Activated naive CD8-positive, alpha-beta T cell treated with anti-CD3 and anti-CD28 coated beads, Interleukin-2, amount 50 U/mL, for 24 hours (primary cell): ENCODE measurements around the gene SMG1.
"Not testable (repeated sequence)": the region's sequence is repeated elsewhere in the genome, so short reads cannot be mapped to it uniquely, and the experiment has no call there.

ENCODE experiments used
- ATAC-seq: fragments of 150-1000 bp; cut with Tn5 transposase; one replicate; pipeline ENCODE4 v1.10.0; 2021
- DNase-seq: peaks from one replicate; pipeline ENCODE4 v3.0.0; 2021
- H3K27ac Mint-ChIP-seq: one replicate; pipeline ENCODE4 v1.8.0; 2021; ENCODE audit warnings: mild to moderate bottlenecking, mixed read lengths
- H3K27me3 Mint-ChIP-seq: one replicate; pipeline ENCODE4 v1.8.0; 2021; ENCODE audit warnings: mixed read lengths
- H3K36me3 Mint-ChIP-seq: one replicate; pipeline ENCODE4 v1.8.0; 2021; ENCODE audit warnings: low read depth, mixed read lengths
- H3K4me1 Mint-ChIP-seq: one replicate; pipeline ENCODE4 v1.8.0; 2021; ENCODE audit warnings: mixed read lengths
- H3K4me3 Mint-ChIP-seq: one replicate; pipeline ENCODE4 v1.8.0; 2021; ENCODE audit warnings: mild to moderate bottlenecking, moderate library complexity, mixed read lengths
- H3K9me3 Mint-ChIP-seq: one replicate; pipeline ENCODE4 v1.8.0; 2021; ENCODE audit warnings: mixed read lengths

The SMG1 gene

GRCh38 chr16:18784917-18785623 is 141.1 kb downstream of the SMG1 start:
- H3K4me1 Mint-ChIP-seq: peaks cover 62% of the 10 kb centered on the region

GRCh38 chr16:18783430-18784341 is 142.5 kb downstream of the SMG1 start:
- H3K27me3 Mint-ChIP-seq: no peaks in the 10 kb centered on the region
- peaks cover 56% of the 10 kb centered on the region for H3K4me1 Mint-ChIP-seq
- H3K36me3 Mint-ChIP-seq: peaks cover 59% of the 10 kb centered on the region
- no peaks in the 10 kb centered on the region for H3K9me3 Mint-ChIP-seq
- peak overlapping the region; percentile 99 for H3K4me3 Mint-ChIP-seq
- ATAC-seq (no peak), DNase-seq (no peak)
- peak overlapping the region; percentile 70 for H3K27ac Mint-ChIP-seq

More at GRCh38 chr16:18784917-18785623, 141.1 kb downstream of the SMG1 start:
- ATAC-seq (no peak), DNase-seq (no peak)
- Mint-ChIP-seq H3K9me3 (no peaks in the 10 kb centered on the region), H3K27ac (peak overlapping the region; percentile 99), H3K4me3 (peak overlapping the region; percentile 99), H3K27me3 (no peaks in the 10 kb centered on the region), H3K36me3 (peaks cover 73% of the 10 kb centered on the region)

- peak overlapping the region; percentile 70 for H3K27ac Mint-ChIP-seq
- no peak for DNase-seq
- peaks cover 48% of the 10 kb centered on the region for H3K4me1 Mint-ChIP-seq
- H3K27me3 Mint-ChIP-seq: no peaks in the 10 kb centered on the region
- H3K4me3 Mint-ChIP-seq: no peak overlapping the region
- peak; percentile 27 for ATAC-seq
- H3K9me3 Mint-ChIP-seq: no peaks in the 10 kb centered on the region
- H3K36me3 Mint-ChIP-seq: peaks cover 51% of the 10 kb centered on the region
These were observed 143.3 kb downstream of the SMG1 start for GRCh38 chr16:18782697-18783429.

DNA sequence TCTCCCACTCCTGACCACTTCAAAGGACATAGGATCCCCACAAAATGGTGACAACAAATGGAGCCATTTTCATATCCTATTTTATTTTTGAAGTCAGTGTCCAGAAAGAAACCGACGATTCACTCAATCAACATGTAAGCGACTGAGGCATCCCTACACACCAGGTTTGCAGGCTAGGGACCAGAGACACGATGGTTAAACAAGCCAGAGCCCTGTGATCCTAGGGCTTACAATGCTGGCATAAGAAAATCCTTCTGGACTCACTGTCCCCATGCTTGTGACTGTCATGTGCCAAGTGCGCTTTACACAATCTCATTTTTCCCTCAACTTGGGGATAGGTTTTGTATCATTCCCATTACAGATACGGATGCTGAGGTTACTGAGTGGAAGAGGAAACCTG is 145.0 kb downstream of the SMG1 start:
- peaks cover 33% of the 10 kb centered on the region for H3K4me1 Mint-ChIP-seq
- H3K27ac Mint-ChIP-seq, DNase-seq, H3K4me3 Mint-ChIP-seq, H3K27me3 Mint-ChIP-seq, H3K9me3 Mint-ChIP-seq, ATAC-seq: not testable (repeated sequence)
- peaks cover 36% of the 10 kb centered on the region for H3K36me3 Mint-ChIP-seq

- not testable (repeated sequence) for ATAC-seq, H3K9me3 Mint-ChIP-seq, H3K27me3 Mint-ChIP-seq, H3K27ac Mint-ChIP-seq, H3K4me3 Mint-ChIP-seq, DNase-seq
- H3K36me3 Mint-ChIP-seq: peaks cover 29% of the 10 kb centered on the region
- H3K4me1 Mint-ChIP-seq: peaks cover 26% of the 10 kb centered on the region
These were observed 145.7 kb downstream of the SMG1 start for GRCh38 chr16:18780460-18781026.

GRCh38 chr16:18777664-18778063 is 148.5 kb downstream of the SMG1 start:
- H3K4me3 Mint-ChIP-seq, DNase-seq, H3K9me3 Mint-ChIP-seq, H3K4me1 Mint-ChIP-seq, ATAC-seq, H3K27ac Mint-ChIP-seq, H3K36me3 Mint-ChIP-seq, H3K27me3 Mint-ChIP-seq: not testable (repeated sequence)

- not testable (repeated sequence) for ATAC-seq, H3K4me3 Mint-ChIP-seq, H3K9me3 Mint-ChIP-seq
These were observed 149.9 kb downstream of the SMG1 start for GRCh38 chr16:18776334-18776733.

GRCh38 chr16:18774651-18775050 is 151.6 kb downstream of the SMG1 start:
- H3K4me1 Mint-ChIP-seq, H3K4me3 Mint-ChIP-seq, H3K36me3 Mint-ChIP-seq, H3K27ac Mint-ChIP-seq, ATAC-seq, DNase-seq, H3K27me3 Mint-ChIP-seq, H3K9me3 Mint-ChIP-seq: not testable (repeated sequence)

More at GRCh38 chr16:18776334-18776733, 149.9 kb downstream of the SMG1 start:
- not testable (repeated sequence) for H3K27ac Mint-ChIP-seq, H3K36me3 Mint-ChIP-seq, H3K27me3 Mint-ChIP-seq, DNase-seq, H3K4me1 Mint-ChIP-seq

DNA sequence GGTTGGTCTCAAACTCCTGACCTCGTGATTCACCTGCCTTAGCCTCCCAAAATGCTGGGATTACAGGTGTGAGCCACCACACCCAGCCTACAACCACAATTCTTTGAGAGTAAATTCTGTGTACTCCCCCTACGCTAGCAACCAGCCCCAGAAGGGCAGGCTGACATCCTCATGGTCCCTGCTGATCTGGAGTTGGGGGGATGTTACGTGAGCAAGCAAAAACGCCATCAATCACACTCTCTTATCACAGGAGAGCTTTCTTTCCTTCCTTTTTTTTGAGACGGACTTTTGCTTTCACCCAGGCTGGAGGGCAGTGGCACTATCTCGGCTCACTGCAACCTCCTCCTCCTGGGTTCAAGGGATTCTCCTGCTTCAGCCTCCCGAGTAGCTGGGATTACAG is 154.0 kb downstream of the SMG1 start:
- H3K4me1 Mint-ChIP-seq: peaks cover 15% of the 10 kb centered on the region
- DNase-seq, H3K27me3 Mint-ChIP-seq, ATAC-seq, H3K9me3 Mint-ChIP-seq, H3K27ac Mint-ChIP-seq, H3K36me3 Mint-ChIP-seq, H3K4me3 Mint-ChIP-seq: not testable (repeated sequence)

GRCh38 chr16:18770336-18770962 is 155.8 kb downstream of the SMG1 start:
- not testable (repeated sequence) for H3K9me3 Mint-ChIP-seq, DNase-seq, H3K36me3 Mint-ChIP-seq, H3K27me3 Mint-ChIP-seq, H3K4me3 Mint-ChIP-seq
- Mint-ChIP-seq H3K27ac (peak overlapping the region; percentile 65), H3K4me1 (peaks cover 19% of the 10 kb centered on the region)
- ATAC-seq: peak; percentile 72

DNA sequence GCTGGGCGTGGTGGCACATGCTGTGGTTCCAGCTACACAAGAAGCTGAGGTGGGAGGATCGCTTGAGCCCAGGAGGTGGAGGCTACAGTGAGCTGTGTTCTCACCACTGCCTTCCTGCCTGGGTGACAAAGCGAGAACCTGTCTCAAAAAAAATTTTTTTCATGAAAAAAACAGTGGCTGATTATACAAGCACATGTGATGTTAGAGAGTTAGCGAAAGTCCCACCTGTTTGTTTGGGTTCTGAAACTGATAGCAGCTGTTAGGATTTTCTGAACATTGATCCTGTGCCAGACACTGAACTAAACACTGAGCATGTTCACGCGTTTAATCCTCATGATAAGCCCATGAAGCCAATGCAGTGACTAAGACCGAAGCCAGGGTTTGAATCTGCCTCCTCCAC is 159.0 kb downstream of the SMG1 start:
- not testable (repeated sequence) for H3K9me3 Mint-ChIP-seq, H3K27me3 Mint-ChIP-seq, H3K4me3 Mint-ChIP-seq, DNase-seq, H3K36me3 Mint-ChIP-seq, H3K27ac Mint-ChIP-seq
- H3K4me1 Mint-ChIP-seq: peaks cover 19% of the 10 kb centered on the region
- ATAC-seq: peak; percentile 57

GRCh38 chr16:18762713-18763112 is 163.5 kb downstream of the SMG1 start:
- peak; percentile 47 for ATAC-seq
- H3K9me3 Mint-ChIP-seq, H3K27ac Mint-ChIP-seq, H3K27me3 Mint-ChIP-seq, H3K36me3 Mint-ChIP-seq, H3K4me3 Mint-ChIP-seq, DNase-seq: not testable (repeated sequence)
- peaks cover 11% of the 10 kb centered on the region for H3K4me1 Mint-ChIP-seq

- not testable (repeated sequence) for H3K27ac Mint-ChIP-seq, H3K9me3 Mint-ChIP-seq, H3K36me3 Mint-ChIP-seq, H3K27me3 Mint-ChIP-seq, H3K4me3 Mint-ChIP-seq
- ATAC-seq: peak; percentile 88
- DNase-seq: peak; percentile 29
- peaks cover 18% of the 10 kb centered on the region for H3K4me1 Mint-ChIP-seq
These were observed 166.3 kb downstream of the SMG1 start for GRCh38 chr16:18759598-18760520.
